ENCODE results near the gene TRABD2A.

The TRABD2A gene

GRCh38 chr2:84847326-84848050, 33.4 kb downstream of the TRABD2A start:
- no peak for DNase-seq

DNA sequence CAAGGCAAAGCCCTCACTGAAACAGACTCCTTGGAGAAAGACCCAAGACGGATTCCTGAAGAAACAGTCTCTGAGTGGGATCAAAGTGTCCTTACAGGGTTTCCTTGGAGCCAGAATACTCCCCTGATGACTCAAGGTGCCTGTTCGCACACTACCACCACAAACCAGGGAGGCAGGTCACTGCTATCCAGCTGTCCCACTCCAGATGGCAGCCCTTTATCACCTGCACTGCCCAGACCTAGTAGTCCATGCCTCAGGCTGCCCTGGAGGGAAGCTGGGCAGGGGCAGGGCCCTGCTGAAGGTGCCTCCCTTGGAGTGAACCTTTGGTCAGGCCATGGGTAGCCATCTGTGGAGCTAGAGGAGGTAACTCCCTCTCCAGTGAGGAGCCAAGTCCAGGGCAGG, 34.1 kb downstream of the TRABD2A start:
- no peak for DNase-seq

DNA sequence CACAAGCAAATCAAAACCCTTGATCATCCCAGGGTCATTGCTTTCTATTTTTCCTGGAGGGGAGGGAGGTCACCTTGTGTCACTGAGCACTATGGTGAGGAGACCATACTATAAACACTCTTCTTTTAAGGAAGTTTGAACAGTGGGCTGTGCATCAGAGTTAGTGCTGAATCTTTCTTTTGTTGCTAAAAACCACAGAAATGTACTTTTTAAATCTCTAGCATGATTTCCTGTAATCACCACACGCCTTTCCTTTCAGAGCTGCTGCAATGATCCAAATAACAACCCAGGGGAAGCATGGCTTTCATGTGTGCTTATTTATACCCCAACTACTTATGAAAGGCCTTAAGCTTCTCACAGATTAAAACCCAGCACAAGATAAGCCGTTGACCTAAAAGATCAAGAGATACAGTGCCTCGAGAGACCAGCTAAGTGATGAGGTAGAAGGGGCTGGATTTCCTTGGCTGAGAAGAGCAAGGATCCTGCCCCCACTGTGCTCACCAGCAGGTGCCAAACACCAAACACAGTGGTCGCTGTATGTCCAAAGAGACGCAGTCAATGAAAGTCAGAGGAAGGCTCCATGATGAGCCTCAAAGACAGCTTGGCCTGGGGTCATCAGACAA, 34.7 kb downstream of the TRABD2A start:
- no peak for DNase-seq

GRCh38 chr2:84844141-84844540, 36.7 kb downstream of the TRABD2A start:
- no peak for DNase-seq

DNA sequence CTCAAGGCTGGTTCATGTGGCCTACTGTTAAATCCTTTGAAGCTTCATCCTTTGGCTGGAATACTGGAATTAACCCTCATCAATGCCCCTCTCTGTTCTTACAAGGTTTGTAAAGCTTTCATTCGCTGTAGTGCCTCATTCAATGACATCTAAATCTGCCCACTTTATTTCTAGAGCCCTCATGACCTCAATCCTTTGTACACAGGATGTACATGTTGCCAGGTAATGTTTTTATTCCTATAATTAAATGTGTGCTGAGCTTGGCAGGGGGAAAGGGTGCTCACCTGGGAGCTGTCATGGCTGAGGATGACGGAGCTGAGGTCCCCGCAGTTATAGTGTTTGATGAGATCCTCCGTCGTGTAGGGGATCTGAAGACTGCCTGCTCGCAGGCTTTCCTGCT, 39.3 kb downstream of the TRABD2A start:
- no peak for DNase-seq

DNA sequence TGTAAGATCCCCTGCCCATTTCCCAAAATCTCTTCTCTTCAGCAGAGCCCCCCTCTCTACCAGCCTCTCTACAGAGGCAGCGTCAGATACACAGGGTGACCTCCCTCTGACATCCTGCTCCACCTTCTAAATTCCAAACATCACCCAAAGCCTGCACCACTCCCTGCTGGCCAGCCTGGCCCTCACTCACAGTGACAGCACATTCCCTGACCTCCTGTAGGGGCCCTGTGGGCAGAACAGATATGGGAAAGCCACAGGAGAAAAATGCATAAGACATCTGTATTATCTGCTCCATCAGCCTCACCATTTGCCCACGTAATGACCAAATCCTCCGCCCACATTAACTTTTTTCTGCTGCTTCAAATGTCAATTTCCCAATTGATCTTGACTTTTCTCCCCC, 40.6 kb downstream of the TRABD2A start:
- DNase-seq = no peak

GRCh38 chr2:84839851-84840250, 41.0 kb downstream of the TRABD2A start:
- no peak for DNase-seq

DNA sequence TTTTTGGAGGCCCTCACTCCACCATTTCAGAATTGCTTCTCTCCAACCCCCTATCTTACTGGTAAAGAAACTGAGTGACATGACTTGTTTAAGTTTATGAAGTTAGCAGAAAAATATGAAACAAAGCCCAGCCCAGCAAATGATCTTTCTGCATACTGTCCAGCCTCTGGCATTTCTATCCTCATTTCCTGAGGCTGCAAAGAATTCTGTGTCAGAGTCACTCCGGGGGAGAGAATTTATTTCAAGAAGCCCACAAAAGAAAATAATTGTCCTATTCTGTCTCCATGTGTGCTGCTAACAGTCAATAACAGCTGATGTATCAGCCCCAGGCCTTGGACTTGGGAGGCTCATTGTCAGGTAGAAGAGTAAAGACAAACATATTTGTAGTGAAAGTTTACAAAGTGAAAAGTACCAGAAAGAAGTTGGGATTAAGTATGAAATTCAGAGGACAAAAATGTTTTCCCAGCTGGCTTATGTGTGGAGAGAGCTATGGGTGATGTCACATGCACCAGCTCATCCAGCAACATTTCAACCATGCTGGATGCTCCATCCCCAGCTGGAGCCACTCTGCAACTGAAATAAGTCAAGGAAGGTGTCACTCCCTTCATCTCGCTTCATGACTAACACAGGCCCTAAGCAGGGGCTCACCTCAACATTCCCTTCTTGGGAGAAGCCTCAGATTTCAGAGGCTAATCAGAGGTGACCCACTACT, 42.3 kb downstream of the TRABD2A start:
- no peak for DNase-seq

DNA sequence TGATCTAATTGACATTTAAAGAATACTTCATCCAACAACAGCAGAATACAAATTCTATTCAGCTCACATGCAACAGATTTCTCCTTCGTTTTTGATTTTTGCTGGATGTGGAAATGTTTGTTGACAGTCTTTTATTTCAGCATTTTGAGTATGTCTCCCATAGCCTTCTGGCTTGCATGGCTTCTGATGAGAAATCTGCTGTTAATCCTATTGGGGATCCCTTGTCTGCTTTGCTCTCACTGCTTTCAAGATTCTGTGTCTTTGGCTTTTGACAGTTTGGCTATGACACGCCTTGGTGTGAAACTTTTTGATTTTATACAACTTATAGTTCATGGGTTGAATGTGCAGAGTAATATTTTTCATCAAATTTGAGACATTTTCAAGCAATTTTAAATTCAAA, 44.7 kb downstream of the TRABD2A start:
- no peak for DNase-seq

- DNase-seq = no peak
Measured at GRCh38 chr2:84833481-84834150, 47.3 kb downstream of the TRABD2A start.

DNA sequence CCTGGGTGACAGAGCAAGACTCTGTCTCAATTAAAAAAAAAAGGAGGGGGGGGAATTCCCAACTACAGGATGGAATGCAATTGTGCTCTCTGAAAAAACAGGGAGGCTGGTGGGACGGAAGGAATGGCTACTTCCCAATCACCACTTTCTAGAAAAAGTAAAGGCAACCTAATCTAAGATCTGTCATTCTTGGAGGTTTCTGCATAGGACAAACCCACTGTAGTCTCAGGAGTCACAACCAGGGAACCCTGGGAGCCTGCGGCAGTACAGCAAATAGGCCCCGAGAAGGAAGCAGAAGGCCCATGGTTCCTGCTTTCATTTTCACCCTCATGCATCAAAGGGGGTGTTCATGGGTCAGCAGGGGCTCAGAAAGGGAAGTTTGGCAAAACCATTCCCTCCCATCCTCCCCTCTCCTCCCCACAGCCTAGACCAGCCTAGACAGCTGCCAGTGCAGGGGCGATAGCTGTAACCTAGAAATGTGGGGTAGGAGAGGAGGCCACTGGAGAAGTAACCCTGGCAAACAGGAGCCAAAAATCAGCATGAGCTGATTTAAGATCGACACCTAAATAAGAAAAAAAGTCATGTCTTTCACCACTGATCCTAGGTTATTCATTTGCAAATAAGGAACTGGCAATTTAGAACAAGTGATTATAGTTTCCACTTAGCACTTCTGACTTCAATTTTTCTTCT, 48.0 kb downstream of the TRABD2A start:
- DNase-seq = no peak

DNA sequence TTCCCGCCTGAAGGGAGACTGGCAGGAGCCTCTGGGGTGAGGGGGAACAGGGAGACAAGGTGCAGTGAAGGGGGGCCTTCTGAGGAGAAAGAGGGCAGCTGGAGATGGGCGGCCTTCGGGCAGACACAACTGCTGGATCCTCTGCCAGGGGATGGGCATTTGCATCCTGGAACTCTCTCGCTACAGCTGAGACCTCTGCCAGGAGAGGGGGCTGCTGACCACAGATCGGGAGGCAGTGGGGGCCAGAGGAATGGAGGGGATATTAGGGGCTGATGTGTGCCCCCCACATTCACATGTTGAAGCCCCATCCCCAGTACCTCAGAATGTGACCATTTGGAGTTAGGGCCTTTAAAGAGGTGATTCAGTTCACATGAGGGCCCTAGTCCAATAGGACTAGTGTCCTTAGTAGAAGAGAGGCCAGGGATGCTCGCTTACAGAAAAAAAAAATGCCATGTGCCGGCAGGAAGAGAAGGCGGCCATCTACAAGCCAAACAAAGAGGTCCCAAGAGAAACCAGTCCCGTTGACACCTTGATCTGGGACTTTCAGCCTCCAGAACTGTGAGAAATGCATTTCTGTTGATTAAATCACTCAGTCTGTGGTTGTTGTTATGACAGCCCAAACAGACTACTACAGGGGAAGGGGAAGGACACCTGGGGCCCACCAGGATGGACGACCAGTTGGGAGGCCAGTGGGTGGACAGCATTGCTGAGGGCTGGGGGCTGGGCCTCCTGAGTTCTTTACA, 50.0 kb downstream of the TRABD2A start:
- no peak for DNase-seq

GRCh38 chr2:84830095-84830494, 50.8 kb downstream of the TRABD2A start:
- DNase-seq = no peak

- no peak for DNase-seq
Measured at GRCh38 chr2:84829693-84830092, 51.2 kb downstream of the TRABD2A start.

DNA sequence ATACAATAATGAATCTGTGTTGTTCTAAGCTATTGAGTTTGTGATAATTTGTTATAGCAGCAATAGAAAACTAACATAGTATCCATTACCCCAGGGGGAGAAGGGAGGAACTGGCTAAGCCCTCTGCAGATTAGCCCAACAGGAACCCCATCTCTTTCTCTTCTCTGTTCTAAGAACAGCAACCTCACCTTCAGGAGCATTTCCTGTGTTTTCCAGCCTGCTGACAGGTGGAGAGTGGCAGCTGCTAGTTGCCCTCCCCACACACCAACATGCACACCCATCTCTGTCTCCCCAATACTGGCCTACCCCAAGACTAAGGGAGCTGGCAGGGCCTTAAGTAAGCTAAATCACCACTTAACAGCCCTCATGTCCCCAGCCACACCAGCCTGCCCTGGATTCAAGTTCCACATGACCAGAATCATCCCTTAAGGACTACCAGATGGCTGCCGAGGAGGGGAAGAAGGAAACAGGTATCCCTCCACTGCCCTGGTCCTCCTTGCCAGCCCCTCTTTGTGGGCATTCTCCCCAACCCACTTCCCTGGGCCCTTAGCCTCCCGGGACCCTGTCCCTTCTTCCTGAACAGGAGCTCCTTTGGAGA, 52.8 kb downstream of the TRABD2A start:
- no peak for DNase-seq

DNA sequence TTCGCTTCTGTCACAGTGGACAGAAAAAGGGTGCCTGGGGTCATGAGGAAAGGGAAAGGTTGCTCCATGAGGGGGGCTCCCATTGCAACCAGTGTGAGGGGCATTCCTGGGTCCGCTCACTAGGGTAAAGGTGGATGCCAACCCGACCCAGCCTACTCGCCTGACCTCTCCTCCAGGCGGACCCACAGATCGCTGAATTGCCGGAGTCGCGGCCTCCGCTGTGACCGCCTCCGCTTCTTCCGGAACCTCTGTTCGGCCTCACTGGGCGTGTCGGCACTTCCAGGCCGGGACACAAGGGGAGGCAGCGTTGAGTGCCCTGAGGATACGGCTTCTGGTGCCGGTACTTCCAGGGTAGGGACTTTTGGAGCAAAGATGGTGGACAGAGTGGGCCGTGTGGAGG, 57.1 kb downstream of the TRABD2A start:
- DNase-seq = no peak

DNA sequence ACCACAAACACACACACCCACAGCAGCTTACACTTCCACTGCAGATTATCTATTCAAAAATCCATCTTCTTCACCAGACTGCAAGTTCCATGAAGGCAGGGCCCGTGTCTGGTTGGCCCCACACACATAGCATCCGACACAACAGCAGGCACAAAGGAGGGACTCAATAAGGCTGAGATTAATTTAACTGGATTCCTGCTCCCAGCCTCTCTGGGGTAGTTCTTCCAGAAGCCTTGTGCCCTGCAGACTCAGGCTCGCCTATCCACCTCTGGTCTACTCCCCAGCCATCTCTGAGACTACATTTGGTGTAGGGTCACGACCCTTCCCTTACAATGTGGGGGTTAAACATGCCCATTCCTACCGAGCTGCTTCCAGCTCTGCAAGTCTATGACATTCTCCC, 57.7 kb downstream of the TRABD2A start:
- no peak for DNase-seq

DNA sequence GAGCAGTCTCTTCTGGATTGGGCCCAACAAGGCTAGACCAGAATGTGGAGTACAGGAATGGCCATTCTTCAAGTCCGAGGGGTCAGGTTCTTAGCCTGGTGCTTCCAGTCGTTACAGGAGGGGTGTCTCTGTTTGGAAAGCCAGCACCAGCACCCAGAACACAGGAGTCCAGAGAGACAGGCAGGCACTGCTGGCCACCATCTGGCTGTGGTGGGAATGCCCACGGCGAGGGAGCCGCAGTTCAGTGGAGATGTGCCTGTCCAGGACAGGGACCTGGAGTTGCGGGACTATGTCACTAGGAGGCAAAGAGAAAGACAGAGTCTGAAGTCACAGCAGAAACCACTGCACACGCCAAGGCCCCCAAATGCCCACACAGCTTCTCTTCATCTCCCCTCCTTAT, 59.1 kb downstream of the TRABD2A start:
- no peak for DNase-seq

- DNase-seq = no peak
Measured at GRCh38 chr2:84817239-84817655, 63.6 kb downstream of the TRABD2A start.

- no peak for DNase-seq
Measured at GRCh38 chr2:84816426-84817026, 64.4 kb downstream of the TRABD2A start.

GRCh38 chr2:84815146-84815545, 65.7 kb downstream of the TRABD2A start:
- DNase-seq = no peak

Data from NCI-H774 (cell line).